ENCODE data around the gene CAPS. TPM values are rescaled to one million over a fixed set of nuclear protein-coding genes. Genes with fewer than 3 reads are reported as not detected.

Gene CAPS
- total and polyA plus RNA-seq, 7 donors, result 3.6 to 18.6 (median 8.4) TPM

- WGBS, 2 donors, result 85 to 92% methylated on average over 28 of the region's 28 CpGs
- no peak for DNase-seq
- H3K36me3 ChIP-seq, result peaks cover 6 to 30% (median 12%) of the 10 kb centered on the region in 4 donors
- no peak overlapping the region for H3K27ac ChIP-seq
- no peak for TF ChIP-seq POLR2A (IDR thresholded peaks at IDR 0.05)
- TF ChIP-seq, protein P1, sequence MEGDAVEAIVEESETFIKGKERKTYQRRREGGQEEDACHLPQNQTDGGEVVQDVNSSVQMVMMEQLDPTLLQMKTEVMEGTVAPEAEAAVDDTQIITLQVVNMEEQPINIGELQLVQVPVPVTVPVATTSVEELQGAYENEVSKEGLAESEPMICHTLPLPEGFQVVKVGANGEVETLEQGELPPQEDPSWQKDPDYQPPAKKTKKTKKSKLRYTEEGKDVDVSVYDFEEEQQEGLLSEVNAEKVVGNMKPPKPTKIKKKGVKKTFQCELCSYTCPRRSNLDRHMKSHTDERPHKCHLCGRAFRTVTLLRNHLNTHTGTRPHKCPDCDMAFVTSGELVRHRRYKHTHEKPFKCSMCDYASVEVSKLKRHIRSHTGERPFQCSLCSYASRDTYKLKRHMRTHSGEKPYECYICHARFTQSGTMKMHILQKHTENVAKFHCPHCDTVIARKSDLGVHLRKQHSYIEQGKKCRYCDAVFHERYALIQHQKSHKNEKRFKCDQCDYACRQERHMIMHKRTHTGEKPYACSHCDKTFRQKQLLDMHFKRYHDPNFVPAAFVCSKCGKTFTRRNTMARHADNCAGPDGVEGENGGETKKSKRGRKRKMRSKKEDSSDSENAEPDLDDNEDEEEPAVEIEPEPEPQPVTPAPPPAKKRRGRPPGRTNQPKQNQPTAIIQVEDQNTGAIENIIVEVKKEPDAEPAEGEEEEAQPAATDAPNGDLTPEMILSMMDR (IDR thresholded peaks at IDR 0.05), result no peak
- no peaks in the 10 kb centered on the region for H3K27me3 ChIP-seq
- no peak overlapping the region for H3K4me3 ChIP-seq
- H3K4me1 ChIP-seq, result peaks cover 0 to 33% (median 29%) of the 10 kb centered on the region in 4 donors
- H3K9me3 ChIP-seq, result no peaks in the 10 kb centered on the region
- intact Hi-C loops (cut with DNase I), result no loop called here
These were observed 19.2 kb upstream of the CAPS start for GRCh38 chr19:5894704-5895349.

- Histone ChIP-seq H3K4me3 (no peak overlapping the region), H3K27ac (no peak overlapping the region), H3K36me3 (peaks cover 6 to 35% (median 12%) of the 10 kb centered on the region in 4 donors), H3K9me3 (no peaks in the 10 kb centered on the region), H3K4me1 (peaks cover 0 to 27% (median 23%) of the 10 kb centered on the region in 4 donors), H3K27me3 (no peaks in the 10 kb centered on the region)
- no peak for DNase-seq
- WGBS, 2 donors, result 79 to 87% methylated on average over 15 of the region's 15 CpGs
- intact Hi-C loops (cut with DNase I), result no loop called here
- TF ChIP-seq, protein P1 (IDR thresholded peaks at IDR 0.05), result no peak
- TF ChIP-seq EP300 (IDR thresholded peaks at IDR 0.05), result no peak
- TF ChIP-seq POLR2A (IDR thresholded peaks at IDR 0.05), result no peak
- no peak for TF ChIP-seq POLR2AphosphoS5 (IDR thresholded peaks at IDR 0.05)
These were observed 18.6 kb upstream of the CAPS start for GRCh38 chr19:5895409-5895808.

- 88 to 90% methylated on average over 8 of the region's 8 CpGs for WGBS, 2 donors
- TF ChIP-seq, protein P1 (IDR thresholded peaks at IDR 0.05), result no peak
- TF ChIP-seq POLR2A (IDR thresholded peaks at IDR 0.05), result no peak
- no peak for TF ChIP-seq POLR2AphosphoS5 (IDR thresholded peaks at IDR 0.05)
- TF ChIP-seq EP300 (IDR thresholded peaks at IDR 0.05), result no peak
- Histone ChIP-seq H3K36me3 (peaks cover 6 to 37% (median 12%) of the 10 kb centered on the region in 4 donors), H3K4me3 (no peak overlapping the region), H3K27ac (no peak overlapping the region), H3K4me1 (peaks cover 0 to 22% (median 18%) of the 10 kb centered on the region in 4 donors), H3K9me3 (no peaks in the 10 kb centered on the region), H3K27me3 (no peaks in the 10 kb centered on the region)
- intact Hi-C loops (cut with DNase I), result no loop called here
- DNase-seq, result no peak
These were observed 18.2 kb upstream of the CAPS start for GRCh38 chr19:5895890-5896289.

DNA sequence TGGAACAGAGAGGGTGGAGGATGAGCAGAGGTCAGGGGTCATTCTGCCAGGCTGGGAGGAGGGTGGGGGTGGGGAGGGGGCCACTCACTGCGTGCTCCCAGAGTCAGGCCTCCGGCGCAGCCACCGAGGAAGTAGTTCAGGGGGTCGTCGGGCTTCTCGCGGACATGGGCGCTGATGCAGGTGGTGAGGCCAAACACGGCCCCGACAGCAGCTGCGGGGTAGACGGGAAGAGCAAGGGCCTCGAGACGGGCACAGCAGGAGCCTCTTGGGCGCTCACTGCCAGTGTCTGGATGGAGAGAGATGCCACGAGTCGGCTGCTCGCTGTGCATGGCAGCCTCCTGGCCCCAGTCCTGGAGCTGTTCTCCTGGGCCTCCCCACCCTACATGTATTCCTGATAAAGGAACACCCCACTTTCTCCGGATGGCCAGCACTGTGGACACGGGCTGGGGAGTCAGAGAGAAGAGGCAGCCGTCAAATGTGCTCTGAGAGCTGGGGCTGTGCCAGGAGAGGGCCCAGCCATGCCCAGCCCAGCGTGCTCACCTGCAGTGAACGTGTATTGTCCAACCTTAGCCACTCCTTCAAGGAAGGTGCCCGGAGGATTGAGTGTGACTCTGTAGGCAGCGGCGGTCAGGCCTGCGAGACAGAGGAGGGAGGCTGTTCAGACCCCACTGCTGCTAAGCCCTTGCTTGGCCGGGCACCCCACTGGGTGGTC is 17.5 kb upstream of the CAPS start:
- peaks cover 0 to 16% (median 12%) of the 10 kb centered on the region in 4 donors for H3K4me1 ChIP-seq
- H3K36me3 ChIP-seq, result peaks cover 6 to 44% (median 12%) of the 10 kb centered on the region in 4 donors
- no peak for TF ChIP-seq EP300 (IDR thresholded peaks at IDR 0.05)
- TF ChIP-seq, protein P1 (IDR thresholded peaks at IDR 0.05), result no peak
- TF ChIP-seq POLR2A (IDR thresholded peaks at IDR 0.05), result no peak
- TF ChIP-seq POLR2AphosphoS5 (IDR thresholded peaks at IDR 0.05), result no peak
- no peak overlapping the region for H3K4me3 ChIP-seq
- H3K9me3 ChIP-seq, result no peaks in the 10 kb centered on the region
- 84 to 91% methylated on average over 29 of the region's 29 CpGs for WGBS, 2 donors
- DNase-seq, result no peak
- no peaks in the 10 kb centered on the region for H3K27me3 ChIP-seq
- intact Hi-C loops (cut with DNase I), result no loop called here
- no peak overlapping the region for H3K27ac ChIP-seq
